Ovary (tissue), 9 donors: ENCODE results near the gene CHML. TPM values are rescaled to one million over a fixed set of nuclear protein-coding genes. Genes with fewer than 3 reads are reported as not detected.

ENCODE experiments used
- DNase-seq, 5 donors: peaks; one replicate each; pipeline ENCODE4 v3.0.0-alpha.2; 2019 to 2020
- H3K27ac ChIP-seq, 2 donors: fragments of 200-600 bp; one replicate each; pipeline versions ENCODE4 v1.5.1 to v1.8.0; 2019 to 2022
- H3K27me3 ChIP-seq: fragments of 200-600 bp; one replicate; pipeline ENCODE4 v1.8.0; 2022
- H3K36me3 ChIP-seq: fragments of 200-600 bp; sonication (generic); one replicate; pipeline ENCODE4 v1.5.1; 2019
- H3K4me1 ChIP-seq: one replicate; pipeline ENCODE4 v1.8.1; 2013; ENCODE audit warnings: mild to moderate bottlenecking, moderate library complexity; ENCODE audit not compliant: insufficient read depth
- H3K4me3 ChIP-seq: fragments of 200-600 bp; sonication (generic); one replicate; pipeline ENCODE4 v1.5.1; 2017
- H3K9me3 ChIP-seq, 2 donors: fragments of 200-600 bp in 1 of 2; sonication (generic) in 1 of 2; one replicate each; pipeline versions ENCODE4 v1.5.1 to v1.8.1; 2013 to 2019; ENCODE audit warnings: mild to moderate bottlenecking in 1 of 2, moderate library complexity in 1 of 2
- EP300 ChIP-seq: sonication (generic); formaldehyde crosslinking; IDR thresholded peaks from one replicate; pipeline ENCODE4 v1.6.1; 2017; ENCODE audit warnings: antibody characterized with exemption
- POLR2A ChIP-seq: fragments of 450-650 bp; IDR thresholded peaks from one replicate; pipeline ENCODE4 v1.6.1; 2017; ENCODE audit warnings: antibody characterized with exemption, mild to moderate bottlenecking, moderate library complexity
- WGBS, 3 donors: extraction: QIAGEN DNeasy Blood & Tissue Kit in 1 of 3; methylation state at CpG; one replicate each; pipeline versions ENCODE4 v1.1.5 to v1.1.7; 2013 to 2017; 5-methylcytosine and 5-hydroxymethylcytosine counted together
- intact Hi-C, 4 donors: fragments of 100-400 bp; cut with DNase I; formaldehyde crosslinking; loops; one replicate each; pipeline versions ENCODE4 v1.11.0 to v1.15.1; 2022 to 2023
- polyA plus RNA-seq, 2 donors: library from polyadenylated mRNA; stranded (reverse); fragments of 200-250 nt in 1 of 2; fragments of 350-450 nt in 1 of 2; fragmentation: Illumina TruSeq in 1 of 2; extraction: RNeasy Lipid Tissue Mini Kit (QIAGEN cat#74804) in 1 of 2; gene quantifications; one replicate each; pipeline ENCODE4 v1.2.3, GENCODE V29; 2013 to 2014
- total RNA-seq, 7 donors: library from RNA; depleted of rRNA in 2 of 7; stranded (reverse); fragments of >200 nt in 2 of 7; fragmentation: NEBNext Ultra II Directional in 3 of 7; extraction: Animal tissue kit (Norgen Biotek cat#: 25700) in 3 of 7; gene quantifications; one replicate each; pipeline versions ENCODE4 v1.1.0 to v1.2.4, GENCODE V29; 2016 to 2023
- TF ChIP-seq, protein P1 (sequence below), 3 donors: fragments of 450-650 bp in 2 of 3; fragments of 200-600 bp in 1 of 3; IDR thresholded peaks; one replicate each; pipeline versions ENCODE4 v1.5.1 to v1.8.0; 2016 to 2022; ENCODE audit warnings: antibody characterized with exemption in 3 of 3, mild to moderate bottlenecking in 1 of 3
- donor health status: DM: no; HTN: no; CAD: no; lungs with moderate emphysema.
- donor health status: DM: no; HTN: no; CAD: no.
- donor health status: Bipolar disorder and iron deficiency.
- donor health status: DM: yes; HTN: yes; CAD: no.
- donor health status: DM: no; HTN: no; CAD: no.
- donor health status: DM: yes; HTN: yes; CAD: no.

The CHML gene
- total and polyA plus RNA-seq, 9 donors, result 5.3 to 25.1 (median 11.0) TPM

DNA sequence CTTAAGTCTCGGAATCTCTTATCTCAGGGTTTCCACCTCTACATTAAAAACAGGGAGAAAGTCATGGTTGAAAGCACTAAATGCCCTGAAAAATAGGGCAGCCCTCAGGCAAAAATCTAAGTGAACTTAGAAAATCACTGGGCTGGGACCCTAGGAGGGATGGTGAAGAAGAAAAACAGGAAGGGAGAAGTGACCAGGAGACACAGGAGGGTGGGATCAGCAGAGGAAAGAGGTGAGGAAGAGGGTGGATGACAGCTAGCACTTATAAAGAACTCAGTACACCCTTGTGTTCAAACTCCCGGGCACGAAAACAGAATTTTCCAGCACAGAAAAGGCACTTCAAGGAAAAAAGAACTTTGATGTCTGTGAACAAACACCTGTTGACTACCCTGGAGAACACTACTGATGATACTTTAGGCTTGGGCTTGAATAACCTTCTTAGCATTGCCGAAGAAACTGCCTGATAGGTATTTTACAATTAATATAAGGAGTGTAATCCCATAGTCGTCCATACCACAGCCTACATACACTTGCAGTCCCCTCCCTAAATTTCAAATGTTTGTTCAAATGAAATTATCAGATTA lies 2.0 kb downstream of the CHML start:
- Histone ChIP-seq H3K27ac (no peak overlapping the region), H3K27me3 (no peaks in the 10 kb centered on the region), H3K9me3 (no peaks in the 10 kb centered on the region), H3K4me1 (peaks cover 6% of the 10 kb centered on the region), H3K36me3 (no peaks in the 10 kb centered on the region), H3K4me3 (no peak overlapping the region)
- intact Hi-C loops, result no loop called here
- 75 to 84% (median 75%) methylated on average over 5 of the region's 5 CpGs for WGBS, 3 donors
- TF ChIP-seq, protein P1, sequence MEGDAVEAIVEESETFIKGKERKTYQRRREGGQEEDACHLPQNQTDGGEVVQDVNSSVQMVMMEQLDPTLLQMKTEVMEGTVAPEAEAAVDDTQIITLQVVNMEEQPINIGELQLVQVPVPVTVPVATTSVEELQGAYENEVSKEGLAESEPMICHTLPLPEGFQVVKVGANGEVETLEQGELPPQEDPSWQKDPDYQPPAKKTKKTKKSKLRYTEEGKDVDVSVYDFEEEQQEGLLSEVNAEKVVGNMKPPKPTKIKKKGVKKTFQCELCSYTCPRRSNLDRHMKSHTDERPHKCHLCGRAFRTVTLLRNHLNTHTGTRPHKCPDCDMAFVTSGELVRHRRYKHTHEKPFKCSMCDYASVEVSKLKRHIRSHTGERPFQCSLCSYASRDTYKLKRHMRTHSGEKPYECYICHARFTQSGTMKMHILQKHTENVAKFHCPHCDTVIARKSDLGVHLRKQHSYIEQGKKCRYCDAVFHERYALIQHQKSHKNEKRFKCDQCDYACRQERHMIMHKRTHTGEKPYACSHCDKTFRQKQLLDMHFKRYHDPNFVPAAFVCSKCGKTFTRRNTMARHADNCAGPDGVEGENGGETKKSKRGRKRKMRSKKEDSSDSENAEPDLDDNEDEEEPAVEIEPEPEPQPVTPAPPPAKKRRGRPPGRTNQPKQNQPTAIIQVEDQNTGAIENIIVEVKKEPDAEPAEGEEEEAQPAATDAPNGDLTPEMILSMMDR (IDR thresholded peaks at IDR 0.05), result no peak
- no peak for TF ChIP-seq POLR2A
- no peak for TF ChIP-seq EP300
- DNase-seq, result no peak

DNA sequence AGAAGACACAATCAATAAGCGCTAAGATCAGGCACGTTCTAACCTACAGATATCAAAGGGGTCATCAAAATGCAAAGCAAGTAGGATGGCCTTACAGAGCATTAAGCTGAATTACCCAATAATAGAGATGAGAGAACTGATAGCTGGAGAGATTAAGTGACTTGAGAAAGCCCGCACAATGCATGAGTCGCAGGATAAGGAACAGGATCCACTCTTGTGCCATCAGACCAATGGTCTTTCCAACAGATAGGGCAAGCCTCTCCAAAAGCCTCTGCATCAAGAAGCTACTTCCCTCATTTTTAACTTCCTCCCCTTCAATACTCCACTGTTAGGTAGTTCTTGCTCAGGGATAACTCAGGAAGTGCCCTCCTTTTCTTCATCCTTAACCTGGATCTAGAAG lies 2.6 kb downstream of the CHML start:
- DNase-seq, result no peak
- H3K9me3 ChIP-seq, result no peaks in the 10 kb centered on the region
- no peaks in the 10 kb centered on the region for H3K27me3 ChIP-seq
- peaks cover 6% of the 10 kb centered on the region for H3K4me1 ChIP-seq
- intact Hi-C loops, result no loop called here
- no peak overlapping the region for H3K27ac ChIP-seq
- H3K4me3 ChIP-seq, result no peak overlapping the region
- H3K36me3 ChIP-seq, result no peaks in the 10 kb centered on the region
- 83 to 89% (median 88%) methylated on average over 4 of the region's 4 CpGs for WGBS, 3 donors
- TF ChIP-seq, protein P1 (IDR thresholded peaks at IDR 0.05), result no peak
- TF ChIP-seq POLR2A (no peak), EP300 (no peak)

DNA sequence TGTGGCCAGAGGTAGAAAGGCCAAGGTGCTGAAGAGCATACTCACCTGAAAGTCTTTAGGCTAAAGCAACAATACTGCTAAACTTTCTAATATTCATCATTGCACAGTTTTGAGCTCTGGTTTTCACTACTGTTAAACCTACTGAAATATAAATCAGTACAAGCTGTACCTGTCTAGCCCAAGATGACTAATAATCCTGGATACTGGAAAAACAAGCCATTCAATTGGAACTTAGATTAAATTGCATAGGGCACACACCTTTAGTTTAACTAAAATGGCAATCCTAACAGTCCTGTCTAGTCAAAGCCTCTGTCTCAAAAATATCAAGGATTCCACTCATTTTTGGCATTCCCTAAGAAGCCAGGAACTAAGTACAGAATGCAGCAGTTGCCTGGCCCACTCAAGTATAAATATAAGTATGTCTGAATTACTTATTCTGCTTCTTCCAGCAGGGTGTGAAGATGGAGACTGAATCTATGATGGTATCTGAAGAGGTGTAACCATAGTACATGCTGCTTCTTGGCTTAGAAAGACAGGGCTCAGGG lies 3.1 kb downstream of the CHML start:
- DNase-seq, result no peak
- peaks cover 6% of the 10 kb centered on the region for H3K4me1 ChIP-seq
- H3K9me3 ChIP-seq, result no peaks in the 10 kb centered on the region
- H3K27me3 ChIP-seq, result no peaks in the 10 kb centered on the region
- intact Hi-C loops, result no loop called here
- TF ChIP-seq EP300 (no peak), POLR2A (no peak)
- TF ChIP-seq, protein P1 (IDR thresholded peaks at IDR 0.05), result no peak
- no peak overlapping the region for H3K4me3 ChIP-seq
- H3K36me3 ChIP-seq, result no peaks in the 10 kb centered on the region
- H3K27ac ChIP-seq, result no peak overlapping the region

DNA sequence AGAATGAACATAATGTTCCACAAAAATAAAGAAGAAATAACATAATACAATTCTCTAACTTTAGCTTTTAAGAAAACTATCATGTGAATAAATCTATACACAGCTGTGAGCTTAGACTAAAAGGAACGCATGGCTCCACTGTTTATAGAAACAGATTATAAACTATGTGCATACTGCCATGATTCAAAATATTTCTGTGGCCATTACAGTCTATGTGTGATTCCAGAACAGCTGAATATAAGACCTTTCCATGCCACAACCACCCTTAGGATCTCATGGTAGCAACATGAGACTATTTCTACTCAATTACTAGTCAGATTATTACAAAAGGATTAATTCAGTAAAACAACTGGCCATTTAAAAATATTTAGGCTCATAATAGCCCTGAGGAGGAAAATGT lies 3.9 kb downstream of the CHML start:
- DNase-seq, result no peak
- Histone ChIP-seq H3K9me3 (no peaks in the 10 kb centered on the region), H3K36me3 (no peaks in the 10 kb centered on the region), H3K4me3 (no peak overlapping the region), H3K27me3 (no peaks in the 10 kb centered on the region), H3K4me1 (peaks cover 6% of the 10 kb centered on the region), H3K27ac (no peak overlapping the region)
- 17 to 38% (median 29%) methylated on average over 1 of the region's 1 CpG for WGBS, 3 donors
- intact Hi-C loops, result no loop called here
- TF ChIP-seq, protein P1 (IDR thresholded peaks at IDR 0.05), result no peak
- no peak for TF ChIP-seq POLR2A
